Inflammatory macrophage (primary cell): ENCODE results near the gene COPG1.
"Not testable (repeated sequence)": the region's sequence is repeated elsewhere in the genome, so short reads cannot be mapped to it uniquely, and the experiment has no call there.

Experiments used
- DNase-seq, 2 donors: peaks; one replicate each; pipeline ENCODE4 v3.0.0-alpha.2; 2020 to 2022

COPG1 gene

DNA sequence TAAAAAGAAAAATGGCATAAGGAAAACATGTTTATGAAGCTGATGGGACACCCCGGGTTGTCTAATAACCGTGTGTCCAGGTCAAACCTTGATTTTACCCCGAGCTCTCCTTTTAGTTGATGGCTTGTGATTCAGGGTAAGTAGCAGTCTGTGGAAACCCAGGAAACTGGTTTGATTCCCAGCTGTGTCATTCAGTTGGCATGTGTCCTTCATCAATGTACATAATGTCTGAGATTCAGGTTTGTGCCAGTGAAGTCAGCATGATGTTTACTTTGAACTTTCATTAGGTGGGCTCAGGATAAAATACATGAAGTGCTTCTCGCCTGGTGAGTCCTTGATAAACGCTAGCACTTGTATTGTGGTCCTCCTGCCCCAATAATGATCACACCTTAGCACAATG, 4.3 kb upstream of the COPG1 start:
- no peak for DNase-seq

DNA sequence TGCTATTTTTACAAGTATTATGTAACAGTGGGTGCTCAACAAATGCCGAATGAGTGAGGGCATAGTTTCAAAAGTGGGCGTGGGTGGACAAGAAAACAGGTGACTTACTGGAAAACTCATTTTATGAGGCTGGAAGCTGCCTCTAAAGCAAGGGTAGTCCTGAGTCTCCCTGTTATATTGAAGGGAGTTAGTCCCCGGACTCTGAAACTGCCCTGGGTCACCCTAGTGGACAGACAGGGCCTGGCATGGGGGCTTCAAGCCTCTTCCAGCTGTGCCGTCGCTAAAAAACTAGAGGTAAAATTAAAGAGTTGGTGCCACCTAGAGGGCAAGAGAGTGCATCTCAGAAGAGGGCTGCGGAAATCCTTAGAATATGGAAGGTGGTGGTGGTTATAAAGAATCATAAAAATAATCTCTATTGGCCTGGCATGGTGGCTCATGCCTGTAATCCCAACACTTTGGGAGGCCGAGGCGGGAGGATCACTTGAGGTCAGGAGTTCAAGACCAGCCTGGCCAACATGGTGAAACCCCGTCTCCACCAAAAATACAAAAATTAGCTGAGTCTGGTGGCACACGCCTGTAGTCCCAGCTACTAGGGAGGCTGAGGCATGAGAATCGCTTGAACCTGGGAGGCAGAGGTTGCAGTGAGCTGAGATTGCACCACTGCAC, 3.6 kb upstream of the COPG1 start:
- DNase-seq = peak; percentile 94 to 96

DNA sequence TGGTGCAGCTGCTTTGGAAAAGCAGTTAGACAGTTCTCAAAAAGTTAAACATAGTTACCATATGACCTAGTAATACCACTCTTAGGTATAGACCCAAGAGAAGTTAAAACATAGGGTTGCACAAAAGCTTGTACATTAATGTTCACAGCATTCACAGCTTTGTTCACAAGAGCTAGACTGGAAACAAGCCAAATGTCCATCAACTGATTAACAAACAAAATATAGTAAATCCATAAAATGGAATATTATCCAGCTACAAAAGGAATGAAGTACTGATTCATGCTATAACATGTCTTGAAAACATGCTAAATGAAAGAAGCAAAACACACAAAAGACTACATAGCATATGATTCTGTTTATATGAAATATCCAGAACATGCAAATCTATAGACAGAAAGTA, 2.8 kb upstream of the COPG1 start:
- no peak for DNase-seq

DNA sequence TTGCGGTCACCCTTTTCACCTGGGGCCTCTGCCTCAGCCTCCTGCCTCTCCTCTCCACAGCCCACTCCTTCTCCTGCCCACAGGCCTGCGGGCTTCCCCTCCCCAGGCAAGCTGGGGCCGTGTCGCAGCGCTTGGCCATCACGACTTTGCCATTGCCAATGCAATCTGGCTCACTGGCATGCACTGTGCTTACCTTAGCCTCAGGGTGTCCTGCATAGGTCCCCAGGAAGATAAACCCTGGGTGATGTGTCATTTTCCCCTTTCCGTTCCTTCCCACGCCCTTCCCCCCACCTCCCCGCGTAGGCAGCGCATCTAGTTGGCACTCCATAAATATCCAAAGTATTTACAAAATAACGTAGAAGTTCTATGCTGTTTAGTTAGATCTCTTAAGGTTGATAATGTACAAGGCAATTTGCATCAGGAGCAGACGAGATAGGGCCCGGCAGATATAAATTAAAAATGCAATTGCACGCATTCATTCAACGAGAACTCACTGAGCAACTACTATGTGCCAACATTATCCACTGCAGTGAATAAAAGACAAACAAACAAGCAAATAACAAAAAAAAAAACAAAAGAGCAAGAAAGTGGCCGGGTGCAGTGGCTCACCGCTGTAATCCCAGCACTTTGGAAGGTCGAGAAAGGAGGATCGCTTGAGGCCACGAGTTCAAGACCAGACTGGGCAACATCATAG, 973 bp upstream of the COPG1 start:
- no peak for DNase-seq

DNA sequence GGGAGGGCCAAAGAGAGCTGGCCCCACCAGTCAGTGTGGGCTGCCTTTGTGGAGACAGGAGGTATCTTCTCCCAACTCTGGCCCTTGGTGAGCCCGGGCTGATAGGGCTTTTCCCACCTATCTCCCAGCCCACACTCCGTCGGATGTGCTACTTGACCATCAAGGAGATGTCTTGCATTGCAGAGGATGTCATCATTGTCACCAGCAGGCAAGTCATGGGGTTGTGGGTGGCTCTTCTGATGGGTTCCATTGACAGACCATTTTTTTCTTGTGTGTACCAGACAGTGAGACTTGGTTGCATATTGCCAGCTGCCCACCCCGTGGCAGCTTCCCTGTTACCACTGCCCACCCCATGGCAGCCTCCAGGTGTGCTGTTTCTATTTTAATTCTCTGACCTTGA, 3.3 kb downstream of the COPG1 start:
- DNase-seq = peak; percentile 50 to 84

DNA sequence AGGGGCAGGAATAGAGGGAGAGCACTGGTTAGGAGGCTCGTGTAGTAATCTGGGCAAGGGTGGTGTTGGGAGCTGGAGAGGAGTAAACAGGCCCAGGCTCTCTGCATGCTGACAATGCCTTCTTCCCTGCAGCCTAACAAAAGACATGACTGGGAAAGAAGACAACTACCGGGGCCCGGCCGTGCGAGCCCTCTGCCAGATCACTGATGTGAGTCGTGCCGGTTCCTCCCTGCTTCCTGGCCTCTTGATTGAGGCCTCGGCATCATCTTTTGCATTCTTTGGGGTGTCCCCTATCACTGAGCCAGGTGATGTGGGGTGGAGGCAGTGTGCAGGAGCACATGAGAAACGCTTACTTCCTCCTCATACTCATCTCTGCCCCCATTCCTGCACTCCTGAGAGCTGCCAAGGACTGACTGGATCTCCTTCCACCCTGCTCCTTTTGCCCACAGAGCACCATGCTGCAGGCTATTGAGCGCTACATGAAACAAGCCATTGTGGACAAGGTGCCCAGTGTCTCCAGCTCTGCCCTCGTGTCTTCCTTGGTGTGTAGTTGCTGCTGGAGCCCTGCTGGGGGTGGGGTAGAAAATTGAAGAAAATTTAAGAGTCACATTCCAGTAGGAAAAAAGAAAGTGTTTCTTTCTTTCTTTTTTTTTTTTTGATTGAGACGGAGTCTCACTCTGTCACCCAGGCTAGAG, 5.3 kb downstream of the COPG1 start:
- DNase-seq = no peak

DNA sequence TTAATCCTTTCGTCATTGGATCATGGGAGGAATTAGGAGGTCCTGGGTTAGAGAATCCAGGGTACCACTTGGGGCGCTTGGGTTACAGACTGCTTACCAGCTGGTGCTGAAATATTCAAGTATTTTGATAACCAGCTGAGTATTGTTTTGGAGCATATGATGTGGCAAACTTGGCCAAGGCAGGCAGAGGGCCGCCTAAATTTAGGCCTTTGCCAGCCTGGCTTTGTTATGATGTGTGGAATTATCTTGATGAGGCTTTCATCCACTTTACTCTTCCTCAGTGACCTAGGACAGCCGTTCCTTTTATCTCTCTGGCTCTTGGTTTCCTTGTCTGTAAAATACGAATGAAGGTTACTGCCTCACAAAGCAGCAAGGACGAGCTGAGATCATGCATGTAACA, 6.9 kb downstream of the COPG1 start:
- DNase-seq = no peak

DNA sequence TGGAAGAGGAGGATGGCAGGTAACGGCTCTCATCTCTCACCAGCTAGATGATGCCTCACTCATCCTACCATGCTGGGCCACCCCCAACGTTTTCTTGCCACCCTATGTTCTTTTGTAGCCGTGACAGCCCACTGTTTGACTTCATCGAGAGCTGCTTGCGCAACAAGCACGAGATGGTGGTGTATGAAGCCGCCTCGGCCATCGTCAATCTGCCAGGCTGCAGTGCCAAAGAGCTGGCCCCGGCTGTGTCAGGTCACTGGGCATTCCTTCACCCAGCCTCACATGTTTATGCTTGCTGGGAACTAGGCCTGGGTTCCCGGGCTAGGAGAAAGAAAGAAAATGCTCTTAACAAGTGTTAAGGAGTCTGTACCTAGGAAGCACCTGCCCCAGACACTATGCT, 8.2 kb downstream of the COPG1 start:
- DNase-seq = no peak

DNA sequence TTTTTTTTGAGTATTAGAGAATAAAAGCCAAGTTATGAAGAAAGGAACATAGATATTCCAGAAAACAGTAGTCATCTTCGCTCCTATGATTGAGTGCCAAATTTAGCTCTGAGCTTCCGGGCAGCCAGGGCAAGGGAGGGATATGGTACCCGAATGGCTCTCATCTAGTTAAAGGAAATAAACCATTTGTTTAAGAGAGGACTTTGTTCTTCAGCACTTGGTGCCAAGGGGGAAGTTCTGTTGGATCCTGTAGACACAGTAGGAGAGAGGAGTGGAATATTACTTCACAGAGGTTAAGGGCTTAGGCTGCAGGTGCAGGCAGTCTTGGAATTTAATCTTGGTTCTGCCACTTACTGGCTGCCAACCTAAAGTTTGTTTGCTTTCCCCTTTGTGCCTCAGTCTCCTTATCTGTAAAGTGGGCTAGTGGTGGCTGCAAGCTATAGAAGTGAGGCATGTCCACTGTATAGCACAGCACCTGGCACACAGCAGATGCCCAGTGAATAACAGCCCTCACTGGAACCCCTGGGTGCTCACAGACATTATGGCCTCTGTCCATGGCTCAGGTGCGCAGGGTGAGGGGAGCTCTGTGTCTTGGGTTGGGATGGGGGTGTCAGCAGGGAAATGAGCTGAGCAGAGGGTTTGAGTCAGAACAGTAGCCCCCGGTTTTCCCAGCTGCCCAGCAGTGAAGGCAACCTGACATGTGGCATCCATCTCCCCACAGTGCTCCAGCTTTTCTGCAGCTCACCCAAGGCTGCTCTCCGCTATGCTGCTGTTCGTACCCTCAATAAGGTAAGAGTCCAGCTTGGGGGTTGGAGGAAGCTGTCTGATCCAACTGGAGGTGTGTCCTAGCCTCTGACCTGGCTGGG, 10.4 kb downstream of the COPG1 start:
- no peak for DNase-seq

DNA sequence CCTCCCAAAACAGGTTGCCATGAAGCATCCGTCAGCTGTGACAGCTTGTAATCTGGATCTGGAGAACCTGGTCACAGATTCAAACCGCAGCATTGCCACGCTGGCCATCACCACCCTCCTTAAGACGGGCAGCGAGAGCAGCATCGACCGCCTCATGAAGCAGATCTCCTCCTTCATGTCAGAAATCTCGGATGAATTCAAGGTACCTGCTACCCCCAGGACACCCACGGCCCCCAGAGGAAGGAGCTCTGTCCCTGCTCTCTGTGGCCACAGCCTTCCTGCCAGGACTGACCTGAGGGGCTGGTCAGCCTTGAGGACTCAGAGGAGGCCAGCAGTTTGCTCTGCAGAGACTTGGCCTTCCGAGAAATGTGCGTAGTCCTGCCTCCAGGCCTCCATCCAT, 11.2 kb downstream of the COPG1 start:
- DNase-seq = no peak

DNA sequence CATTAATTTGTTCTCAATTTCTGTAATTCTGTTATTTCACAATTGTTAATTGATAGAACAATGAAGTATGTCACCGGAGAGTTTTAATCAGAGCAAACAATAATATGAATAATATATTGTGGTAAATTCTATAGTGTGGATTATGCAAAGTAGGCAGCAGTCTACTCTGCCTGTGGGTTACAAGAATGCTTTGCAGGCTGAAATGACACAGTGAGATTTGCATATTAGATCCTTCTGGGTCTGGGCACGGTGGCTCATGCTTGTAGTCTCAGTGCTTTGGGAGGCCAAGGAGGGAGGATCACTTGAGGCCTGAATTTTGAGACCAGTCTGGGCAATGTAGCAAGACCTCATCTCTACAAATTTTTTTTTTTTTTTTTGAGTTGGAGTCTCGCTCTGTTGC, 12.5 kb downstream of the COPG1 start:
- no peak for DNase-seq

DNA sequence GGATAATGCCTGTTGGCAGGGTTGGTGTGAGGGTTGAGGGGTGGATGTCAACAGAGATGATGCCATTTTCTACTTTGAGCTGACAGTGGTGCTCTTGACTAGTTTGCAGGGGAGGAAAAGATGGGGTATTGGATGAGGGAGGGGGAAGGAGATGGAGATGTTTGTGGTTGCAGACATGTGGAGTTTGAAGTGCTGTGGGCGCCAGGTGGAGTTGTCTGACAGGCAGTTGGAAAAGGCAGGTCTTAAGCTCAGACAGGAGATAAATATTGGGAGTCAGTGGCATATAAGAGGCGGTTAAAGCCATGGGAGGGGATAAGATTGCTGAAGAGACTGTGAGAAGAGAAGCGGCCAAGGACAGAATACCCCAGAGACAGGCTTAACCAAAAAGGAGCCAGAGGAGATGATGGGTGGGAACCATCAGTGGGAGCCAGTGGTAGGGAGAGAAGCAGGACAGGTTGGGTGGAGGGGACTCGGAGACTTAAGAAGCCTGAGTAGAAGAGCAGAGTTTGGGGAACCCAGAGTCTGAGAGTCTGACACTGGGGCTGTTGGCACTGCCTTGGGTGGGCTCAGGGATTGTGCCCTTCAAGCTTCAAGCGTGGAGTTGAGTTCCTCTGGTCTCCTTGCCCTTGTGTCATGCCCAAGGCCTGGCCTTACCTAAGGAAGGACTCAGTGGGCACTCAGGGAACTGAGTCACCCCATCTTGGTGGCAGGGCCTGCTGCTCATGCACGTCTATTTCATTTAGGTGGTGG, 13.9 kb downstream of the COPG1 start:
- DNase-seq = no peak

DNA sequence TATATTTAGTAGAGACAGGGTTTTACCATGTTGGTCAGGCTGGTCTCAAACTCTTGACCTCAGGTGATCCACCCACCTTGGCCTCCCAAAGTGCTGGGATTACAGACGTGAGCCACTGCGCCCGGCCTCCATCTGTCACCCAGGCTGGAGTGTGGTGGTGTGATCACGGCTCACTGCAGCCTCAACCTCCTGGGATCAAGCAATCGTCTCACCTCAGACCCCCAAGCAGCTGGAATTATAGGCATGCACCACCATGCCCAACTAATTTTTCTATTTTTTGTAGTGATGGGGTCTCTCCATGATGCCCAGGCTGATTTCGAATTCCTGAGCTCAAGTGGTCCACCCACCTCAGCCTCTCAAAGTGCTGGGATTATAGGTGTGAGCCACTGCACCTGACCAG, 15.6 kb downstream of the COPG1 start:
- not testable (repeated sequence) for DNase-seq

DNA sequence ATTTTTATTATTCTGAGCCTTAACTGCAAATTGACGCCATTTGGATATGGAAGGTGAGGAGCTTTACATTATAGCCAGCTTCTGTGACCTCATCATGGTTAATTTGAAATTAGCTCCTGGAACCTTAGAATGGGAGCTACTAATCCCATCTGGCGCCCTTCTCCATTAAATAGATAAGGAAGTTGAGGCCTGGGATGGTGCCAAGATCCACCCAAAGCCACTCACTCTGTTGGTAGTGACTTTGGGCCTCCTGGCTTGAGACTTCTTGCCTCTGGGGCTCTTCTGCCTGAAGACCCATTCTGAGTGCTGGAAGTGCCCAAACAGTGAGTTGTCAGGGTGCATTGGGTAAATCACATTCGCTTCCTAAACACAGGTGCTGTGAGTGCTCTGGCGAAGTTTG, 17.2 kb downstream of the COPG1 start:
- DNase-seq = no peak

DNA sequence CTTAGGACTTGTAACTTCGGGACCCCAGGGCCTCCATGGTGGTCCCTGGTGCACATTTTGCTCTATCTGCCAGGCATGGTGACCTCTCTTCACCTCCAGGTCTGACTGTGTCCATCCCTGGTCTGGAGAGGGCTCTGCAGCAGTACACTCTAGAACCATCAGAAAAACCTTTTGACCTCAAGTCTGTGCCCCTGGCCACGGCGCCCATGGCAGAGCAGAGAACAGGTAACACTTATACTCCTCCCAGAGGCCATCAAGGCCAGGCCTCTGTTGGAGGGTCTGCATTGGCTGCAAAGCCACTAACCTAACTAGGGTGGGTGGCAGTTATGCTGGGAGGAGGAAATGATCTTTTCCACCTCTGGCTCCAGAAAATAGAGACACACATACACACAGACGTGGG, 19.0 kb downstream of the COPG1 start:
- DNase-seq = no peak

DNA sequence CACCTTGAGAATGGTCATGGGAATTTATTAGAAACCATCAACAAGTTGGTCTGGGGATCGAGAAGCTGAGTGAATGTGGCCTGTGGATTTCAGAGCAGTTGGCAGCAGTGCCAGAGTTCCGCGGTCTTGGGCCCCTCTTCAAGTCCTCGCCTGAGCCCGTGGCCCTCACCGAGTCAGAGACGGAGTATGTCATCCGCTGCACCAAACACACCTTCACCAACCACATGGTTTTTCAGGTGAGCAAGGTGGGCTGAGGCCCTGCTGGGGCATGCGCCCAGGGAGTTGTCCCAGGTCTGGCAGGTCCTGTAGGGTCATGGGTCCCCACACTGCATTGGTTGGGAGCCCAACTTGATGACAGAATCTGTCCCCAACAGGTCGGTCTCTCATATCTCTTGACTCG, 22.3 kb downstream of the COPG1 start:
- no peak for DNase-seq

DNA sequence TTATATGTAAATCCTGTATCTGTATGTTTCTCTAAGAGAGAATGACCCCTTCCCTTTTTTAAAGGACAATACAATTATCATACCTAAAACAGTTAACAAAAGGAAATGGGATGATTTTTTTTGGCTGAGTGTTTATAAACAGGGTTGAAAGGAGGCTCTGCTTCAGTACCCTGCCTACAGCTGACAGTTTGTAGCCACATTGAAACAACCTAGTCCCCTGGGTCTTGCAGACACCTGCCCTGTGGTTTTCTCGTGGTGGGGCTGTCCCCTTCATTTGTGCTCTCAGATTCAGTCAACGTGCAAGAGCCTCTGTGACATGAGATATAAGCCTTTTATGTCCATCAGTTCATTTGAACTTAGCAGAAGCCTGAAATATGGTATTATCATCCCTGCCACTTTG, 27.0 kb downstream of the COPG1 start:
- DNase-seq = no peak

DNA sequence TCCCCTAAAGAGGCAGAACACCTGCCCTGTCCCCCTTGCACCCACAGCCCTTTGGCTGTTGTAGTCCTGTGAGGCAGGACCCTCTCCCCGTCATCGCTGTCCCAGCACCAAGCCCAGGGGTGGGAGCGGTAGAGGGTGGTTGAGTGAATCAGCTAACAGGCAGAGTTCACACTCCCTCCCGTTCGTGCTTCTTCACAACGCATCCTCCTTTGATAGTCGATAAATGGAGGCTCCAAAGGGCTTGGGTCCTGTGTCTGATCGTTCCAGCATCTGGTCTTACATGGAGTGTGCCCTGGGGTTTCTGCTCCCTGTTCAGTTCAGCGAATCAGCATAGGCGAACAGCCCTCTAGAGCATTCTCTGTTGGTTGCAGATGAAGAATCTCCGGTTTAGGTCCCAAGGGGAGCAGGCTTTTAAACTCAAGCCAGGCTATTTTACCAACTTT, 28.4 kb downstream of the COPG1 start:
- no peak for DNase-seq

DNA sequence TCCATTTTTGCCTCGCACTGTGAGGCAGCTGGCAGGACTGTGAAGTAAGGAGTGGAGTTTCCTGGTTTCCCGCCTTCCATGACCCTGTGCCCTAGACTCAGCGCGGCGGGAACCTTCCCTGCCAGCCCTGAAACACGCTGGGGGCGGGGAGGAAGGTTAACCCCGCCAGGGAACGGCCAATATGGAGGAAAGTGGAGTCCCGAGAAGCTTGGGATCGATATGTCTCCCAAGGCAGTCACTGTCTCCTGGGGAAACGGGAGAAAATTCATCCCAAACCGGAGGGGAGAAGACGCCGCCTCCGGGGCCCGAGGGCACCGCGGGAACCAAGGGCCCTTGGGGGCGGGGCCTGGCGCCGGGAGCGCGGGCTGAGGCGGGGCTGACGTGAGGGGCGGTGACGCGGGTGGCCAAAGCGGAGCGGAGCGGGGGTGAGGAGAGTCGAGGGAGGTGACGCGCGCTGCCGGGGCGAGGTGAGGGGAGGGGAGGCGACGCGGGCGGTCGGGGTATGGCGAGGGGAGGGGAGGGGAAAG, 29.1 kb downstream of the COPG1 start, which contains the start of gene HMCES:
TSS of gene HMCES (plus strand) at position 432 of the 527 bp plus-strand sequence. CDS start 863 bp downstream, outside the sequence.
- peak; percentile 87 to 88 for DNase-seq

DNA sequence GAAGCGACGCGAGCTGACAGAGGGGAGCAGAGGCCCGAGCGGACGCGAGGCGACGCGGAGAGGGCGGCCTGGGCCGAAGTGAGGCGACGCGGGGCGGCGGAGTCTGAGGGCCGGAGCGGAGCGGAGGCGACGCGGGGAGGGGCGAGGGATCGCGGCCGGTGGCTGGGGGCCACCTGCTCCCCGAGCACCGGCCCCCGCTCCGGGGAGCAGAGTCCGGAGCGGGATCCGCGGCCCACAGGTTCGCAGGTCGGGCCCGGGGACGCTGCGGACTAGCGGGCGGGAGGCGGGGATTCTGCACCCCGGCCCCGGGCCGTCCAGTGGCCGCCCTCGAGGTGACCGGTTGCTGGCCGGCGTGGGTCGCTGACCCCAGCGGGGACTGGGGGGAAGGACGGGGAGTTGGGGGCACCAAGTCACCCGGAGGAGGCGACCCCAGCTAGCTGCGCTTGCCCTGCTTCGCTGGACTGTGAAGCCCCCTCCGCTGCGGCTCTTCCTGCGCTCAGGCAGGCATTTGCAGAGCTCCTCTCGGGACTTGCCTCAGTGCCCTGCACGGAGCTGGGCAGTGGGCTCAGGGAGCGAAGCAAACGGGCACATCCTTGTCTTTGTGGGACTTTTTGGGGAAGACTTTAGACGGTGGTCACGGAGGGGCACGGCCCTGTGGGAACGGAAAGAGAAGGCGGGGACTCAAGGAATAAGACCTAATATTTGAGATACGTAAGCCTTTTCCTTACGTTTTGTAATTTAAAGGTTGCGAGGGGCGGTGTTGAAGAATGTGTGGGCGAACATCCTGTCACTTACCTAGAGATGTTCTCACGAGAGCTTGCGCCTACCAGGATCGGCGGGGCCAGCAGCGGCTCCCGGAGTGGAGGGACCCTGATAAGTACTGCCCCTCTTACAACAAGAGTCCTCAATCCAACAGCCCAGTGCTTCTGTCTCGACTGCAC, 29.8 kb downstream of the COPG1 start:
- DNase-seq = peak; percentile 38 to 45

DNA sequence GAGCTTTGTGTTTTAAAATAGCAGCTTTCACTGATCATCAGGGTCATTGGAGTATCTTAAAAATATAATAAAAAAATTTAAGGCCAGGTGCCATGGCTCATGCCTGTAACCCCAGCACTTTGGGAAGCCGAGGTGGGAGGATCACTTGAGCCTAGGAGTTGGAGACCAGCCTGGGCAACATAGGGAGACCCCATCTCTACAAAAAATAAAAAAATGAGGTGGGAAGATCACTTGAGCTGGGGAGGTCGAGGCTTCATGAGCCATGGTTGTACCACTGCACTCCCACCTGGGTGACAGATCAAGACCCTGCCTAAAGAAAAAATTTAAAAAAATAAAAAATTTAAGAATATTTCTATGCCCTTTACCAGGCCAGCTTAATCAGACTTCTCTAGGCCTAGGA, 30.8 kb downstream of the COPG1 start:
- no peak for DNase-seq
